Measurements from ENCODE around the gene RBM39. TPM values are rescaled to one million over a fixed set of nuclear protein-coding genes. Genes with fewer than 3 reads are reported as not detected.

RBM39 gene
- total and polyA plus RNA-seq, 2 experiments from 2014 or later, result 259 to 413 TPM

DNA sequence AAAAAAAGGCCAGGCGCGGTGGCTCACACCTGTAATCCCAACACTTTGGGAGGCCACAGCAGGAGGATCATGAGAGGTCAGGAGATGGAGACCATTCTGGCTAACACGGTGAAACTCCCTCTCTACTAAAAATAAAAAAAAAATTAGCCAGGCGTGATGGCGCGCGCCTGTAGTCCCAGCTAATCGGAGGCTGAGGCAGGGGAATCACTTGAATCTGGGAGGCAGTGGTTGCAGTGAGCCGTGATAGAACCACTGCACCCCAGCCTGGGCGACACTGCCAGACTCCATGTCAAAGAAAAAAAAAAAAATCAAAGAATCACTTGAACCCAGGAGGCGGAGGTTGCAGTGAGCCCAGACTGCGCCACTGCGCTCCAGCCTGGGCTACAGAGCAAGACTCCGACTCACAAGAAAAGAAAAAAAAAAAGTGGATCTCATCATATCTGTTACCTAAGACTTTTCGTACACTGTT is 4.2 kb downstream of the RBM39 start:
- no peak for ATAC-seq
- Histone ChIP-seq H3K27me3 (ENCODE audit: insufficient read depth) (no peaks in the 10 kb centered on the region), H3K4me1 (ENCODE audit: insufficient read depth) (peaks cover 17% of the 10 kb centered on the region), H3K4me2 (no peak overlapping the region), H3K36me3 (ENCODE audit: insufficient read depth) (peaks cover 70% of the 10 kb centered on the region), H3K9me2 (ENCODE audit: insufficient read depth) (no peaks in the 10 kb centered on the region), H3K79me2 (replicated peaks; ENCODE audit: insufficient read depth) (peaks cover 91% of the 10 kb centered on the region), H3F3A (replicated peaks; ENCODE audit: low read depth) (peaks cover 13% of the 10 kb centered on the region; the same call in 1 of the 2 replicates), H2AFZ (no peak overlapping the region), H3K27ac (ENCODE audit: low read depth) (no peak overlapping the region), H4K20me1 (replicated peaks; ENCODE audit: insufficient read depth) (peaks cover 78% of the 10 kb centered on the region), H3K4me3 (no peak overlapping the region)
- peaks cover 89% of the 10 kb centered on the region for H3K36me3 Mint-ChIP-seq (ENCODE audit: low read depth)
- peaks cover 23% of the 10 kb centered on the region for H3K27me3 Mint-ChIP-seq (ENCODE audit: insufficient read depth, low read depth, poor library complexity)
- H3K9me3 Mint-ChIP-seq, result peaks cover 4% of the 10 kb centered on the region; the same call in 1 of the 3 replicates
- H3K27ac Mint-ChIP-seq, result peak overlapping the region; percentile 11; the same call in 1 of the 2 replicates
- peaks cover 22% of the 10 kb centered on the region for H3K4me1 Mint-ChIP-seq
- H3K4me3 Mint-ChIP-seq, result no peak overlapping the region; the same call in 2 of the 3 replicates
- no peak for DNase-seq (ENCODE audit: low spot score)
- TF ChIP-seq, protein P1, sequence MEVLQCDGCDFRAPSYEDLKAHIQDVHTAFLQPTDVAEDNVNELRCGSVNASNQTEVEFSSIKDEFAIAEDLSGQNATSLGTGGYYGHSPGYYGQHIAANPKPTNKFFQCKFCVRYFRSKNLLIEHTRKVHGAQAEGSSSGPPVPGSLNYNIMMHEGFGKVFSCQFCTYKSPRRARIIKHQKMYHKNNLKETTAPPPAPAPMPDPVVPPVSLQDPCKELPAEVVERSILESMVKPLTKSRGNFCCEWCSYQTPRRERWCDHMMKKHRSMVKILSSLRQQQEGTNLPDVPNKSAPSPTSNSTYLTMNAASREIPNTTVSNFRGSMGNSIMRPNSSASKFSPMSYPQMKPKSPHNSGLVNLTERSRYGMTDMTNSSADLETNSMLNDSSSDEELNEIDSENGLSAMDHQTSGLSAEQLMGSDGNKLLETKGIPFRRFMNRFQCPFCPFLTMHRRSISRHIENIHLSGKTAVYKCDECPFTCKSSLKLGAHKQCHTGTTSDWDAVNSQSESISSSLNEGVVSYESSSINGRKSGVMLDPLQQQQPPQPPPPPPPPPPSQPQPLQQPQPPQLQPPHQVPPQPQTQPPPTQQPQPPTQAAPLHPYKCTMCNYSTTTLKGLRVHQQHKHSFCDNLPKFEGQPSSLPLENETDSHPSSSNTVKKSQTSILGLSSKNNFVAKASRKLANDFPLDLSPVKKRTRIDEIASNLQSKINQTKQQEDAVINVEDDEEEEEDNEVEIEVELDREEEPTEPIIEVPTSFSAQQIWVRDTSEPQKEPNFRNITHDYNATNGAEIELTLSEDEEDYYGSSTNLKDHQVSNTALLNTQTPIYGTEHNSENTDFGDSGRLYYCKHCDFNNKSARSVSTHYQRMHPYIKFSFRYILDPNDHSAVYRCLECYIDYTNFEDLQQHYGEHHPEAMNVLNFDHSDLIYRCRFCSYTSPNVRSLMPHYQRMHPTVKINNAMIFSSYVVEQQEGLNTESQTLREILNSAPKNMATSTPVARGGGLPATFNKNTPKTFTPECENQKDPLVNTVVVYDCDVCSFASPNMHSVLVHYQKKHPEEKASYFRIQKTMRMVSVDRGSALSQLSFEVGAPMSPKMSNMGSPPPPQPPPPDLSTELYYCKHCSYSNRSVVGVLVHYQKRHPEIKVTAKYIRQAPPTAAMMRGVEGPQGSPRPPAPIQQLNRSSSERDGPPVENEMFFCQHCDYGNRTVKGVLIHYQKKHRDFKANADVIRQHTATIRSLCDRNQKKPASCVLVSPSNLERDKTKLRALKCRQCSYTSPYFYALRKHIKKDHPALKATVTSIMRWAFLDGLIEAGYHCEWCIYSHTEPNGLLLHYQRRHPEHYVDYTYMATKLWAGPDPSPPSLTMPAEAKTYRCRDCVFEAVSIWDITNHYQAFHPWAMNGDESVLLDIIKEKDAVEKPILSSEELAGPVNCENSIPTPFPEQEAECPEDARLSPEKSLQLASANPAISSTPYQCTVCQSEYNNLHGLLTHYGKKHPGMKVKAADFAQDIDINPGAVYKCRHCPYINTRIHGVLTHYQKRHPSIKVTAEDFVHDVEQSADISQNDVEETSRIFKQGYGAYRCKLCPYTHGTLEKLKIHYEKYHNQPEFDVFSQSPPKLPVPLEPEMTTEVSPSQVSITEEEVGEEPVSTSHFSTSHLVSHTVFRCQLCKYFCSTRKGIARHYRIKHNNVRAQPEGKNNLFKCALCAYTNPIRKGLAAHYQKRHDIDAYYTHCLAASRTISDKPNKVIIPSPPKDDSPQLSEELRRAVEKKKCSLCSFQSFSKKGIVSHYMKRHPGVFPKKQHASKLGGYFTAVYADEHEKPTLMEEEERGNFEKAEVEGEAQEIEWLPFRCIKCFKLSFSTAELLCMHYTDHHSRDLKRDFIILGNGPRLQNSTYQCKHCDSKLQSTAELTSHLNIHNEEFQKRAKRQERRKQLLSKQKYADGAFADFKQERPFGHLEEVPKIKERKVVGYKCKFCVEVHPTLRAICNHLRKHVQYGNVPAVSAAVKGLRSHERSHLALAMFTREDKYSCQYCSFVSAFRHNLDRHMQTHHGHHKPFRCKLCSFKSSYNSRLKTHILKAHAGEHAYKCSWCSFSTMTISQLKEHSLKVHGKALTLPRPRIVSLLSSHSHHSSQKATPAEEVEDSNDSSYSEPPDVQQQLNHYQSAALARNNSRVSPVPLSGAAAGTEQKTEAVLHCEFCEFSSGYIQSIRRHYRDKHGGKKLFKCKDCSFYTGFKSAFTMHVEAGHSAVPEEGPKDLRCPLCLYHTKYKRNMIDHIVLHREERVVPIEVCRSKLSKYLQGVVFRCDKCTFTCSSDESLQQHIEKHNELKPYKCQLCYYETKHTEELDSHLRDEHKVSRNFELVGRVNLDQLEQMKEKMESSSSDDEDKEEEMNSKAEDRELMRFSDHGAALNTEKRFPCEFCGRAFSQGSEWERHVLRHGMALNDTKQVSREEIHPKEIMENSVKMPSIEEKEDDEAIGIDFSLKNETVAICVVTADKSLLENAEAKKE (CRISPR knock-in tag; IDR thresholded peaks at IDR 0.05), result no peak
- TF ChIP-seq EZH2phosphoT487 (IDR thresholded peaks at IDR 0.05; ENCODE audit: unreplicated experiment), result no peak

- no peaks in the 10 kb centered on the region for H3K9me2 ChIP-seq (ENCODE audit: insufficient read depth)
- Mint-ChIP-seq H3K36me3 (ENCODE audit: low read depth) (peaks cover 98% of the 10 kb centered on the region), H3K4me3 (no peak overlapping the region), H3K27me3 (ENCODE audit: insufficient read depth, low read depth, poor library complexity) (peaks cover 7% of the 10 kb centered on the region), H3K4me1 (peaks cover 22% of the 10 kb centered on the region), H3K27ac (no peak overlapping the region), H3K9me3 (no peaks in the 10 kb centered on the region; the same call in 2 of the 3 replicates)
- no peak overlapping the region for H3K4me2 ChIP-seq
- ATAC-seq (no peak), DNase-seq (ENCODE audit: low spot score) (no peak)
- H4K20me1 ChIP-seq (replicated peaks; ENCODE audit: insufficient read depth), result peaks cover 91% of the 10 kb centered on the region
- H3K36me3 ChIP-seq (ENCODE audit: insufficient read depth), result peaks cover 90% of the 10 kb centered on the region
- peaks cover 17% of the 10 kb centered on the region for H3K4me1 ChIP-seq (ENCODE audit: insufficient read depth)
- no peak overlapping the region for H3K4me3 ChIP-seq
- H3K27ac ChIP-seq (ENCODE audit: low read depth), result no peak overlapping the region
- H3F3A ChIP-seq (replicated peaks; ENCODE audit: low read depth), result peaks cover 13% of the 10 kb centered on the region; the same call in 1 of the 2 replicates
- peaks cover 100% of the 10 kb centered on the region for H3K79me2 ChIP-seq (replicated peaks; ENCODE audit: insufficient read depth)
- no peak overlapping the region for H2AFZ ChIP-seq
- H3K27me3 ChIP-seq (ENCODE audit: insufficient read depth), result no peaks in the 10 kb centered on the region
- TF ChIP-seq, protein P1 (CRISPR knock-in tag; IDR thresholded peaks at IDR 0.05), result no peak
- TF ChIP-seq POLR2AphosphoS5 (IDR thresholded peaks at IDR 0.05; ENCODE audit: low read depth) (no peak), EZH2phosphoT487 (IDR thresholded peaks at IDR 0.05; ENCODE audit: unreplicated experiment) (no peak), JUNB (IDR thresholded peaks at IDR 0.05; ENCODE audit: unreplicated experiment) (no peak), ZNF114 (CRISPR knock-in tag; IDR thresholded peaks at IDR 0.05) (no peak)
These were observed 6.1 kb downstream of the RBM39 start for GRCh38 chr20:35735826-35736470.

Data from GM23338 (cell line).